Upper lobe of left lung (tissue), 4 donors: Measurements from ENCODE around the gene GCNT4.

Experiments
- CTCF ChIP-seq, 6 experiments: fragments of 450-650 bp in 4 of 6; fragments of 200-600 bp in 2 of 6; sonication (generic) in 2 of 6; IDR thresholded peaks; one replicate each; pipeline ENCODE4 v1.5.1; 2016 to 2019; ENCODE audit warnings: antibody characterized with exemption in 6 of 6
- EP300 ChIP-seq, 4 donors: sonication (generic); formaldehyde crosslinking; IDR thresholded peaks; one replicate each; pipeline ENCODE4 v1.5.1; 2017; ENCODE audit warnings: antibody characterized with exemption in 4 of 4, control low read depth in 2 of 4
- POLR2A ChIP-seq, 4 donors: fragments of 450-650 bp; IDR thresholded peaks; one replicate each; pipeline ENCODE4 v1.5.1; 2016 to 2017; ENCODE audit warnings: antibody characterized with exemption in 4 of 4, mild to moderate bottlenecking in 2 of 4
- POLR2AphosphoS5 ChIP-seq, 2 donors: sonication (generic); formaldehyde crosslinking; IDR thresholded peaks; one replicate each; pipeline ENCODE4 v1.5.1; 2017; ENCODE audit warnings: antibody characterized with exemption in 2 of 2

DNA sequence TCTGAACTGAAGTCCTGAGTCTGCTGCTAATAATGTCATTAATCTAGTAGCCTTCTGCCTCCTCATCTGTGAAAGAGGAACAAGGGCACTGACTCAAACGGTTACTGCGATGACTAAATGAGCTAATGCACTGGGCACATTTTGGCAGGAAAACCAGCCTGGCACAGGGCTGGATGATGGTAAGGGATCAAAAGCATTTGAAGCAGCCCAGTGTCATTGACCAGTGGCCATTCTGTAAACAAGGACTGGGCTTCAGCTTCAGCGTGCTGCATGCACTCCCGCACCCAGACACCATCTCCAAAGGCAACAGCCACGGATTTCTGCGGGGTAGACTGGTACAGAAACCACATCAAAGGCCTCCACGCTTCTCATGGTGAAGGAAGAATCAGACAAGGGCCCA is 8.0 kb downstream of the GCNT4 start:
- no peak for TF ChIP-seq CTCF (IDR thresholded peaks at IDR 0.05)
- TF ChIP-seq POLR2A (IDR thresholded peaks at IDR 0.05): no peak
- no peak for TF ChIP-seq POLR2AphosphoS5 (IDR thresholded peaks at IDR 0.05)
- no peak for TF ChIP-seq EP300 (IDR thresholded peaks at IDR 0.05)
